NAMALWA (cell line): Measurements from ENCODE around the gene MS4A12.
A peak's percentile ranks its signal among the peaks of the same experiment; 100 is the strongest.
"Not testable (repeated sequence)": the region's sequence is repeated elsewhere in the genome, so short reads cannot be mapped to it uniquely, and the experiment has no call there.

Experiments
- DNase-seq: peaks from one replicate; pipeline ENCODE4 v3.0.0-alpha.2; 2015; ENCODE audit warnings: low spot score

The MS4A12 gene

GRCh38 chr11:60512651-60513225 lies 20.2 kb downstream of the MS4A12 start:
- no peak for DNase-seq

GRCh38 chr11:60513496-60514460 lies 21.2 kb downstream of the MS4A12 start:
- no peak for DNase-seq

GRCh38 chr11:60515144-60515855 lies 22.7 kb downstream of the MS4A12 start, which contains the start of gene MS4A13:
TSS of gene MS4A13 (plus strand) at chr11:60515392. CDS start at chr11:60518084, 2,692 bp downstream.
- no peak for DNase-seq

- no peak for DNase-seq
Observed at GRCh38 chr11:60528465-60528864, 35.9 kb downstream of the MS4A12 start.

GRCh38 chr11:60528934-60529333 lies 36.4 kb downstream of the MS4A12 start:
- peak; percentile 71 for DNase-seq

GRCh38 chr11:60530454-60531100 lies 38.0 kb downstream of the MS4A12 start:
- no peak for DNase-seq

- not testable (repeated sequence) for DNase-seq
Observed at GRCh38 chr11:60532383-60532782, 39.8 kb downstream of the MS4A12 start.

GRCh38 chr11:60538627-60539026 lies 46.0 kb downstream of the MS4A12 start:
- not testable (repeated sequence) for DNase-seq

GRCh38 chr11:60544077-60544476 lies 51.5 kb downstream of the MS4A12 start:
- DNase-seq: no peak
